LHCN-M2 (cell line): ENCODE data around the gene RASSF4. TPM values are rescaled to one million over a fixed set of nuclear protein-coding genes. Genes with fewer than 3 reads are reported as not detected.

ENCODE experiments used
- DNase-seq: peaks from one replicate; pipeline ENCODE4 v3.0.0-alpha.2; 2012; ENCODE audit warnings: low read depth
- total RNA-seq: library from RNA; depleted of rRNA; stranded (reverse); fragments of >200 nt; gene quantifications from 2 replicates; pipeline ENCODE4 v1.2.3, GENCODE V29; 2014

RASSF4 gene
- total RNA-seq, 1 experiment from 2014 or later, result 29.5 TPM

DNA sequence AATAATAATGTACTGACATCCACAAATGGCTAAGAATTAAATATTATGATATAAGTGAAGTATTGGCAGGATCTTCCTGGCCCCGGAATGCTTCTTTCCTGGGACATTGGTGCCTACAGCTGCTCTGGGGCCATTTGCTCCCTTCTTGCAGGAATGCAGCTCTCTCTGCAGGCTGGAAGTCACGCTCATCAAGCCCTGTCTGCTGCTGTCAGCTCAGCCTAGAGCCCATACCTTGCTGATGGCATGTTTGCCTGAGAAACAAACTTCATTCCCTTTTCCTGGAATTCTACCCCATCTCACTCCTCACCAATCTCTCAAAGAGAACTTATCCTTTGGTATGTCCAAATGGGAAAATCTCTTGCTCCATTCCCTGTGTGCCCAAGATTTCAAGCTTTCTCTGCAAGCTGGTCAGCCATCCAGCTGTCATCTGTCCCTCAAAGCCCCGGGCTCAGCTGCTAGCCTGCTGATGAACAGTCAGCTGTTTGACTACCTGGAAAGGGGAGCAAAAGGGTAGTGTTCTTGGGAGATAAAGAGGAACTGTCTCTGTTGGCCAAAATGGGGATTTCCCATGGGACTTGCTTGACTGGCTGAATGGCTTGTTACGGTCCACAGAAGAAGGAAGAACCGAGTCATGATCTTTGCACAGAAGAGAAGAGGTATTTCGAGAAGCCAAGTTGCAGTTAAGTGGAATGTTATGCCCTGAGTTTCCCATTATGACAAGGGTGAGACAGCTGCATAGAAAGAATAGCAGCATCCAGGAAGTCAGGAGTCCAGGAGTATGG lies 12.0 kb upstream of the RASSF4 start:
- peak; percentile 80 for DNase-seq

GRCh38 chr10:44948642-44949041 lies 11.0 kb upstream of the RASSF4 start:
- no peak for DNase-seq

- DNase-seq, result no peak
Observed at GRCh38 chr10:44949127-44949802, 10.3 kb upstream of the RASSF4 start.

- no peak for DNase-seq
Observed at GRCh38 chr10:44949915-44950314, 9.7 kb upstream of the RASSF4 start.

- DNase-seq, result no peak
Observed at GRCh38 chr10:44950326-44951225, 9.0 kb upstream of the RASSF4 start.

- no peak for DNase-seq
Observed at GRCh38 chr10:44951576-44952226, 7.9 kb upstream of the RASSF4 start.

DNA sequence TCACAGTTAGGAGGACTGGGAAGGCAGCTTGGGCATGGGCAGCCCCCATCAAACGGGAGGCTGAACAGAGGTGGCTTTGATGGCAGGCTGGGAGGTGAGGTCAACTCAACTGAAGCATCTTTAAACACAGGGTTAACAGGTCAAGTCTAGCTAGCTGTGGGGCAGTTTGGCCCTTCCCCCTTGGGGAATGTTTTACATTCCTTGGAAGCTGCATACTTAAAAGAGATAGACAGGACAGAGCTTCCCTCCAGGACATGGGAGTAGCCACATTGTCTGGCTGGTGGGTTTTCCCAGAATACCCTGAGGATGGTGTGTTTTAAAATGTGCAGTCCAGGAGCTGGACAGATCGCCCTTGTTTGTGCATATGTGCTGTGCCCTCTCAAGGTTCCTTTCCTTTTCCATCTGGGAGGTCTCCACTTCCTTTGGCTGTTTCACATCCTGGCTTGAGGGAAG lies 6.8 kb upstream of the RASSF4 start:
- no peak for DNase-seq

DNA sequence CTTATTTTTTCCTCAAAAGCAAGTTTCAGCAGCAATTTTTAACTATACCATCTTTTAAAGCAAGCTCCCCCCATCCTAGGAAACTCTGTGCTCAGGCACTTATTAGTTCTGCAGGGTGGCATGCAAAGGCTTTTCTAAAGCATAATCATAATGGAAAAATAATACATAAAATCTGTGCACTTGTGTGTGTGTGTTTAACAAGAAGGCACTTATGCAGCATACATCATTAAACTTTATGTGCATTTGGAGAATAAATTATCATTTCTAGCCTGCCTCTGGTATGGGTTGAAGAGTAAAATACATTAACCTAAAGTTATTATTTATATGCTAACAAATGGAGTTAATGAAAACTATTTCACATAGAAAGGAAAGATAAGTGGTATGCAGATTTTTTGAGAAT lies 5.6 kb upstream of the RASSF4 start:
- no peak for DNase-seq

GRCh38 chr10:44954962-44955361 lies 4.6 kb upstream of the RASSF4 start:
- no peak for DNase-seq

GRCh38 chr10:44955413-44956070 lies 4.1 kb upstream of the RASSF4 start:
- no peak for DNase-seq

DNA sequence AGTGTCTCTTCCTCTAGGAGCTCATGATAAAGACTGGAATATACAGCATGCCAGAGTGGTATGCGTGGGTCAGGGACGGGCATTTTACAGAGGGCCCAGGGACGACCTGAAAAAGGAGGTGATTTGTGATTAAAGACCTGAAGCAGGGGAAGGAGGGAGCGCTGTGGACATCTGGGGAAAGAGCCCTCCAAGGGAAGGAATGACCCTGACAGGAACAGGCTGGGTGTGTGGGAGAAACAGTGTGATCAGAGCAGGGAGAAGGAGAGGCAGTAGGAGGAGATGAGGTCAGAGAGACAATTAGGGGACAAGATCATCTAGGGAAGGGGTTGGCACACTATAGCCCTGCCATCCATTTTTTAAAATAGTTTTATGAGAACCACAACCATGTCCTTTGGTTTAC lies 3.4 kb upstream of the RASSF4 start:
- DNase-seq, result no peak

- DNase-seq, result no peak
Observed at GRCh38 chr10:44956717-44957706, 2.6 kb upstream of the RASSF4 start.

DNA sequence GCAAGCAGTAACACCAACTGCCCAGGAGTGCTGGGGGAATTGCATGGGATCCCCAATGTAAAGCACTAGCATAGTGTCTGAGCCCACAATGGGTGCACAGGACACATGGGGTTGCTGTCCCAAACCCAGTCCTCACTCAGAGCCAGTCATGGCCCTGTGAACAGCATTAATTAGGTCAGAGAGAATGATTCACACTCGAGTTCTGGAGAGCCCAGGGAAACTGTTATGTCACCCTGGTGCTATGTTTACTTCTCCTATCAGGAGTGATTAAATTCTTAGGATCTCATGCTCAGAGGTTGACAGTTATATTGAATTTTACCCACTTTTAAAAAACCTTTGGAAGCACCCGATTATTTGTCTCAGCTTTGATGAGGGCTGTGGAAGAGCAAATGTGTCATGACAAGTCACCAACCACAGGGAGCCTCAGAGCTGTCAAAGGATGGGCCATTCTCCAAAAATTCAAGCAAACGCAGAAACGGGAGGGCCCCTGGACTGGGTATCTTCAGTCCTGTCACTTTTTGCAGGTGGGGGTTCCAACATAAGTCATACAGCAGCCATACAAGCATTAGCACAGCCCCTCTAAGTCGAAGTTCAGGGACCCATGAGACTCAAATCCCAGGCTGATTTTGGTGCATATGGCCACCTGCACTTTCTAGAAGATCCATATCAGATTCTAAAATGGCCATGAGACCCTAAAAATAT lies 1.3 kb upstream of the RASSF4 start:
- peak; percentile 62 for DNase-seq

GRCh38 chr10:44958898-44959246 lies 730 bp upstream of the RASSF4 start:
- DNase-seq, result no peak

GRCh38 chr10:44960088-44960460 lies 472 bp downstream of the RASSF4 start:
- DNase-seq, result no peak

GRCh38 chr10:44960482-44961229 lies 1.1 kb downstream of the RASSF4 start:
- no peak for DNase-seq

GRCh38 chr10:44961230-44961571 lies 1.6 kb downstream of the RASSF4 start:
- no peak for DNase-seq

DNA sequence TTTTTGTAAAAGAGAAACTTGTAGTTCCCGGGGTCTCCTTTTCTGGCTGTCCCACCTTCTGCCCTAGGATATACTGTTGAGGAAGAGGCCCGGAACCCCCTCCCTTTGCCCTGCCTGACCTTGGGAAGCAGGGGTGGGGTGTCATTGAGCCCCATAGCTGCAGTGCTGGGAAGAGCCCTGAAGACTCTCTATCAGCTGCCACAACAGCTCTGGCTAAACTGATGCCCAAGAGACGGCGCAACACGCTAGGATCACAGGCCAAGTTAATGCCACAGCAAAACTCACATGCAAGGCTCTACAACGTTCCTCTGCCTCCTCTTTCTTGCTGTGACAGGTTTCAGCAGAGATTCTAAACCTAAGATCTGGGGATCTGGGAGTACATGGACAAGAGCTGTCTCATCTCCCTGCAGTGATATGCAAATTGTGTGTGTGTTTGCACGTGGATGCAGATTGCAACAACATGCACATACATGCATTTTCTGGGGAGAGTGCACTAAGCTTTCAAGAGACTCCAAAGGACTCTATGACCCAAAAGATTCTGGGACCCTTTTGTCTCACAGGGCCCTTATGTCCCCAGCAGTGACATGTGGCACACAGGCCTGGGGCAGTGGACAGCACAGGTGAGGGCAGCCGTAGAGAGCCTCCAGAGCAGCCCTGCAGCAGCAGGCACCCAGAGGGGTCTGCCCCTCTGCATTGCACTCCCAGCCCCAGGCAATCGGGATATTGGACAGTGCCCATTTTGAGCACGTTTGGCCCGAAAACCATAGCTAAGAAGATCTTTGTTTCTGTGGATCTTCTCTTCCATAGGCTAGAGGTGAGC lies 2.5 kb downstream of the RASSF4 start:
- no peak for DNase-seq
